ENCODE data around the gene MYO3B.

MYO3B gene

GRCh38 chr2:170245312-170245711 is 67.4 kb downstream of the MYO3B start:
- WGBS, 2 experiments = 95 to 97% methylated on average over 3 of the region's 3 CpGs
- no peaks in the 10 kb centered on the region for H3K36me3 ChIP-seq (ENCODE audit: control insufficient read depth, insufficient read depth, low read length)
- no peaks in the 10 kb centered on the region for H3K4me1 ChIP-seq (ENCODE audit: control insufficient read depth, insufficient read depth, low read length)
- no peaks in the 10 kb centered on the region for H3K27me3 ChIP-seq (ENCODE audit: control insufficient read depth, insufficient read depth, low read length, poor library complexity, severe bottlenecking)
- H3K27ac ChIP-seq (ENCODE audit: insufficient read depth, low read depth, low read length, poor library complexity, severe bottlenecking) = no peak overlapping the region
- H3K4me3 ChIP-seq (ENCODE audit: insufficient read depth, low read depth, low read length) = no peak overlapping the region
- H3K9me3 ChIP-seq (ENCODE audit: control insufficient read depth, low read length) = no peaks in the 10 kb centered on the region

GRCh38 chr2:170247333-170247732 is 69.4 kb downstream of the MYO3B start:
- H3K4me1 ChIP-seq (ENCODE audit: control insufficient read depth, insufficient read depth, low read length) = no peaks in the 10 kb centered on the region
- WGBS, 2 experiments = 93 to 96% methylated on average over 3 of the region's 3 CpGs

GRCh38 chr2:170247882-170248393 is 70.0 kb downstream of the MYO3B start:
- Histone ChIP-seq H3K4me1 (ENCODE audit: control insufficient read depth, insufficient read depth, low read length) (no peaks in the 10 kb centered on the region), H3K36me3 (ENCODE audit: control insufficient read depth, insufficient read depth, low read length) (no peaks in the 10 kb centered on the region), H3K27ac (ENCODE audit: insufficient read depth, low read depth, low read length, poor library complexity, severe bottlenecking) (no peak overlapping the region), H3K4me3 (ENCODE audit: insufficient read depth, low read depth, low read length) (no peak overlapping the region), H3K9me3 (ENCODE audit: control insufficient read depth, low read length) (no peaks in the 10 kb centered on the region), H3K27me3 (ENCODE audit: control insufficient read depth, insufficient read depth, low read length, poor library complexity, severe bottlenecking) (no peaks in the 10 kb centered on the region)
- 86% methylated on average over 1 of the region's 1 CpG; no CpG with 5 or more reads in 1 of the 2 experiments for WGBS, 2 experiments

More at GRCh38 chr2:170247333-170247732, 69.4 kb downstream of the MYO3B start:
- Histone ChIP-seq H3K36me3 (ENCODE audit: control insufficient read depth, insufficient read depth, low read length) (no peaks in the 10 kb centered on the region), H3K27ac (ENCODE audit: insufficient read depth, low read depth, low read length, poor library complexity, severe bottlenecking) (no peak overlapping the region), H3K27me3 (ENCODE audit: control insufficient read depth, insufficient read depth, low read length, poor library complexity, severe bottlenecking) (no peaks in the 10 kb centered on the region), H3K9me3 (ENCODE audit: control insufficient read depth, low read length) (no peaks in the 10 kb centered on the region), H3K4me3 (ENCODE audit: insufficient read depth, low read depth, low read length) (no peak overlapping the region)

DNA sequence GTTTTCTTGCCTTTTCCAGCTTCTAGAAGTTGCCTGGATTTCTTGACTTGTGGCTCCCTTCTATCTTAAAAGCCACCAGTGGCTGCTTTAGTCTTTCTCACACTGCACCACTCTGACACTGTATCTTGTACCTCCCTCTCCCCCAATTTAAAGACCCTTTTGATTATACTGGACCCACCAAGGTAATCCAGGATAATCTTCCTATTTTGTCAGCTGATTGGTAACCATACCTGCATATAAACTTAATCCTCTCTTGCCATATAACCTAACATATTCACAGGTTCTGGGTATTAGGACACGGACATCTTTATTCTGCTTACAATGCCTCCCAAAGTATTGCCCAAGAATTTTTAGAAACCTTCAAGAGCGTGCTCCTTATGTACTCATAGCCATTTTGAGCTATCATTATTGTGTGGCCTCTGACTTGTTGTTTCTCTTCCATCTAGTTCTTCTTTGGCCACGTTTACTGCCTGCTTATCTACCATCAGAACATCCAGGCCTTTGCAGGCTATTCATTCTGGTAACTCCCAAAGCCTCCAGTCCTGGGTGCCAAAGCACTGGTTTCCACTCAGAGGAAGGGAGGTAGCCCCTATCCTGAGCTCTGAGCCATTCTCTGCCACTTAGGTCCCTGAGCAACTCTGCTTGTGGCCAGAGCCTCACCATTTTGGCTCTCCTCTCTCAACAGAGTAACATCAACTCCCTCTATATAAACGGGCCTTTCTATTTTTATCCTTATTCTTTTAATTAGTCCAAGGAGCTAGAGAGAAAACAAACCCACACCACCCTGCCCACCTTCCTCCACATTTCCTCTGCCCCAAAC is 70.8 kb downstream of the MYO3B start:
- 89 to 94% methylated on average over 4 of the region's 4 CpGs for WGBS, 2 experiments

DNA sequence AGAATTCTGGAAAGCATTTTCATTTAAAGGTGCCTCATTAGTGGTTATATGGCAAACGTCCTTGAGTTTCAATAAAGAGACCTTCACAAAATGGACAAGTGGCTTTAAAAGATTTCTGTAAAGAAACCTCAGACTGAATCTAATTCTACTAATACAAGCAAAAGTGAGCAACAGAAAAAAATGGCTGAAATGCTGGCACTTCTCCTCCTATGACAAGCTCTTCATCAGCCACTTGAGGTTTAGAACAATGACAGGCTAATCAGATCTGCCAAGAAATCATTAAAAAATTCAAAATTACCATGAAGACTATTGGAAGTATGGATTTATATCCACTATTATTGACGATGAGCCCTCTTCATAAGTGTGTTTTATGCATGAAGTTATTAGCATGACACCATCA is 71.8 kb downstream of the MYO3B start:
- WGBS, 2 experiments = 100% methylated on average over 2 of the region's 2 CpGs; no CpG with 5 or more reads in 1 of the 2 experiments
- no peaks in the 10 kb centered on the region for H3K27me3 ChIP-seq (ENCODE audit: control insufficient read depth, insufficient read depth, low read length, poor library complexity, severe bottlenecking)
- no peaks in the 10 kb centered on the region for H3K4me1 ChIP-seq (ENCODE audit: control insufficient read depth, insufficient read depth, low read length)
- no peak overlapping the region for H3K4me3 ChIP-seq (ENCODE audit: insufficient read depth, low read depth, low read length)
- H3K9me3 ChIP-seq (ENCODE audit: control insufficient read depth, low read length) = no peaks in the 10 kb centered on the region
- H3K36me3 ChIP-seq (ENCODE audit: control insufficient read depth, insufficient read depth, low read length) = no peaks in the 10 kb centered on the region
- no peak overlapping the region for H3K27ac ChIP-seq (ENCODE audit: insufficient read depth, low read depth, low read length, poor library complexity, severe bottlenecking)

More for the DNA sequence above, 70.8 kb downstream of the MYO3B start:
- Histone ChIP-seq H3K4me1 (ENCODE audit: control insufficient read depth, insufficient read depth, low read length) (no peaks in the 10 kb centered on the region), H3K27me3 (ENCODE audit: control insufficient read depth, insufficient read depth, low read length, poor library complexity, severe bottlenecking) (no peaks in the 10 kb centered on the region), H3K9me3 (ENCODE audit: control insufficient read depth, low read length) (no peaks in the 10 kb centered on the region), H3K27ac (ENCODE audit: insufficient read depth, low read depth, low read length, poor library complexity, severe bottlenecking) (no peak overlapping the region), H3K4me3 (ENCODE audit: insufficient read depth, low read depth, low read length) (no peak overlapping the region), H3K36me3 (ENCODE audit: control insufficient read depth, insufficient read depth, low read length) (no peaks in the 10 kb centered on the region)

- H3K27me3 ChIP-seq (ENCODE audit: control insufficient read depth, insufficient read depth, low read length, poor library complexity, severe bottlenecking) = no peaks in the 10 kb centered on the region
- no peak overlapping the region for H3K27ac ChIP-seq (ENCODE audit: insufficient read depth, low read depth, low read length, poor library complexity, severe bottlenecking)
- no peaks in the 10 kb centered on the region for H3K4me1 ChIP-seq (ENCODE audit: control insufficient read depth, insufficient read depth, low read length)
- H3K36me3 ChIP-seq (ENCODE audit: control insufficient read depth, insufficient read depth, low read length) = no peaks in the 10 kb centered on the region
- WGBS, 2 experiments = 93 to 97% methylated on average over 6 of the region's 6 CpGs
- no peaks in the 10 kb centered on the region for H3K9me3 ChIP-seq (ENCODE audit: control insufficient read depth, low read length)
- H3K4me3 ChIP-seq (ENCODE audit: insufficient read depth, low read depth, low read length) = no peak overlapping the region
Observed at GRCh38 chr2:170250584-170250983, 72.6 kb downstream of the MYO3B start.

DNA sequence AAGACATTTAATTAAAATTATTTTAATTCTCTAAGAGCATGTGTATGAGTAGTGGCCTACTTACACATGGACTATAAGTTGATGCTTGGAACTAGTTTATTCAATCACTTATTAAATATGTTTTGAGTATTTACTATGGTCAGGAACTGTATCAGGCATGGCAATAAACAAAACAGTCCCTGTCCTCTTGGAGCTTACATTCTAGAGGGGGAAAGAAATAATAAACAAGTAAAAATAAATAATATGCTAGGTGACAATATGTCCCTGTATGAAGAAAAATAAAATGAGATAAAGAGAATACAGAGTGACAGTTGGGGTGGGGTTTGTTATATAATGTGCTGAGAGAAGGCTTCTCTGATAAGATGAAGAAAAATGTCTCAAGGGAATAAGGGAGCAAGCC is 74.5 kb downstream of the MYO3B start:
- Histone ChIP-seq H3K27ac (ENCODE audit: insufficient read depth, low read depth, low read length, poor library complexity, severe bottlenecking) (no peak overlapping the region), H3K36me3 (ENCODE audit: control insufficient read depth, insufficient read depth, low read length) (no peaks in the 10 kb centered on the region), H3K9me3 (ENCODE audit: control insufficient read depth, low read length) (no peaks in the 10 kb centered on the region), H3K4me3 (ENCODE audit: insufficient read depth, low read depth, low read length) (no peak overlapping the region), H3K27me3 (ENCODE audit: control insufficient read depth, insufficient read depth, low read length, poor library complexity, severe bottlenecking) (no peaks in the 10 kb centered on the region), H3K4me1 (ENCODE audit: control insufficient read depth, insufficient read depth, low read length) (no peaks in the 10 kb centered on the region)

- 79 to 82% methylated on average over 5 to 6 of the region's 6 CpGs for WGBS, 2 experiments
- Histone ChIP-seq H3K4me1 (ENCODE audit: control insufficient read depth, insufficient read depth, low read length) (no peaks in the 10 kb centered on the region), H3K9me3 (ENCODE audit: control insufficient read depth, low read length) (no peaks in the 10 kb centered on the region), H3K36me3 (ENCODE audit: control insufficient read depth, insufficient read depth, low read length) (no peaks in the 10 kb centered on the region), H3K27me3 (ENCODE audit: control insufficient read depth, insufficient read depth, low read length, poor library complexity, severe bottlenecking) (no peaks in the 10 kb centered on the region), H3K4me3 (ENCODE audit: insufficient read depth, low read depth, low read length) (no peak overlapping the region), H3K27ac (ENCODE audit: insufficient read depth, low read depth, low read length, poor library complexity, severe bottlenecking) (no peak overlapping the region)
Observed at GRCh38 chr2:170253721-170254230, 75.8 kb downstream of the MYO3B start.

- no peak overlapping the region for H3K4me3 ChIP-seq (ENCODE audit: insufficient read depth, low read depth, low read length)
- H3K9me3 ChIP-seq (ENCODE audit: control insufficient read depth, low read length) = no peaks in the 10 kb centered on the region
- no peaks in the 10 kb centered on the region for H3K27me3 ChIP-seq (ENCODE audit: control insufficient read depth, insufficient read depth, low read length, poor library complexity, severe bottlenecking)
- no peaks in the 10 kb centered on the region for H3K4me1 ChIP-seq (ENCODE audit: control insufficient read depth, insufficient read depth, low read length)
- WGBS, 2 experiments = 92% methylated on average over 7 of the region's 7 CpGs
- H3K27ac ChIP-seq (ENCODE audit: insufficient read depth, low read depth, low read length, poor library complexity, severe bottlenecking) = no peak overlapping the region
- H3K36me3 ChIP-seq (ENCODE audit: control insufficient read depth, insufficient read depth, low read length) = no peaks in the 10 kb centered on the region
Observed at GRCh38 chr2:170254293-170254732, 76.4 kb downstream of the MYO3B start.

DNA sequence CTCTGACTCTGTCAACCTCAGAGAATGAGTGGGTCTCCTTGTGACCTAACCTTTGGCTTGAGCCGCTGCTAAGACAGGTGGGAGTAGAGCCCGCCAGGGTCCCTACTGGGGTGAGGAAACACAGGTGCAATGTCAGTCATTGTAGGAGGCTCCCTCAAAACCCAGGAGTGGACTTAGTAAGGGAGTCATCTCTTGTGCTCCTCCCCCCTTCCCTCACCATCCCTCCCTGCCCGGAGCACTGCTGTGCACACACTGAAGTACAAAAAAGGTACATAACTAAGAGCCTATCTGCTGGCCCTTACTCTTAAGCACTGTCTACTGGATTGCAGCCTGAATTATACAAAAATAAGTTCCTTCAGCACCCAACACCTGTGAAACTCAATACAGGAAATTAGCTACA is 77.2 kb downstream of the MYO3B start:
- 89 to 92% methylated on average over 3 of the region's 3 CpGs for WGBS, 2 experiments
- H3K4me1 ChIP-seq (ENCODE audit: control insufficient read depth, insufficient read depth, low read length) = no peaks in the 10 kb centered on the region
- H3K36me3 ChIP-seq (ENCODE audit: control insufficient read depth, insufficient read depth, low read length) = no peaks in the 10 kb centered on the region

More for the DNA sequence above, 77.2 kb downstream of the MYO3B start:
- Histone ChIP-seq H3K27ac (ENCODE audit: insufficient read depth, low read depth, low read length, poor library complexity, severe bottlenecking) (no peak overlapping the region), H3K9me3 (ENCODE audit: control insufficient read depth, low read length) (no peaks in the 10 kb centered on the region), H3K27me3 (ENCODE audit: control insufficient read depth, insufficient read depth, low read length, poor library complexity, severe bottlenecking) (no peaks in the 10 kb centered on the region), H3K4me3 (ENCODE audit: insufficient read depth, low read depth, low read length) (no peak overlapping the region)
